ENCODE measurements around the gene OST4. TPM values are rescaled to one million over a fixed set of nuclear protein-coding genes. Genes with fewer than 3 reads are reported as not detected.
A peak's percentile ranks its signal among the peaks of the same experiment; 100 is the strongest.

The OST4 gene
- total and polyA plus RNA-seq, 9 donors: 201 to 588 (median 279) TPM

GRCh38 chr2:27067385-27067784 is 4.1 kb downstream of the OST4 start:
- intact Hi-C loops (cut with DNase I): no loop called here
- Histone ChIP-seq H3K4me1 (ENCODE audit: insufficient read depth) (peaks cover 4% of the 10 kb centered on the region), H3K27ac (no peak overlapping the region), H3K4me3 (no peak overlapping the region), H3K9me3 (no peaks in the 10 kb centered on the region), H3K36me3 (no peaks in the 10 kb centered on the region), H3K27me3 (no peaks in the 10 kb centered on the region)
- peak in 2 of 5 donors; percentile 8 to 25 for DNase-seq
- 84 to 88% (median 86%) methylated on average over 5 of the region's 5 CpGs for WGBS, 3 donors
- TF ChIP-seq CTCF (IDR thresholded peaks at IDR 0.05) (no peak), POLR2A (IDR thresholded peaks at IDR 0.05) (no peak), EP300 (IDR thresholded peaks at IDR 0.05) (no peak)

- WGBS, 3 donors: 74 to 78% (median 77%) methylated on average over 3 of the region's 3 CpGs
- Histone ChIP-seq H3K27me3 (no peaks in the 10 kb centered on the region), H3K27ac (no peak overlapping the region), H3K4me3 (no peak overlapping the region), H3K9me3 (no peaks in the 10 kb centered on the region), H3K4me1 (ENCODE audit: insufficient read depth) (peaks cover 2% of the 10 kb centered on the region), H3K36me3 (no peaks in the 10 kb centered on the region)
- TF ChIP-seq POLR2A (IDR thresholded peaks at IDR 0.05): no peak
- TF ChIP-seq CTCF (IDR thresholded peaks at IDR 0.05): no peak
- no peak for TF ChIP-seq EP300 (IDR thresholded peaks at IDR 0.05)
- no peak for DNase-seq
- intact Hi-C loops (cut with DNase I): no loop called here
Measured at GRCh38 chr2:27065128-27065527, 6.3 kb downstream of the OST4 start.

- H3K36me3 ChIP-seq: no peaks in the 10 kb centered on the region
- TF ChIP-seq CTCF (IDR thresholded peaks at IDR 0.05) (no peak), POLR2A (IDR thresholded peaks at IDR 0.05) (no peak), EP300 (IDR thresholded peaks at IDR 0.05) (no peak)
- peaks cover 1% of the 10 kb centered on the region for H3K4me1 ChIP-seq (ENCODE audit: insufficient read depth)
- intact Hi-C loops (cut with DNase I): no loop called here
- H3K27ac ChIP-seq: no peak overlapping the region
- no peak for DNase-seq
- H3K9me3 ChIP-seq: no peaks in the 10 kb centered on the region
- WGBS, 3 donors: 70 to 81% (median 71%) methylated on average over 3 of the region's 3 CpGs
- H3K27me3 ChIP-seq: no peaks in the 10 kb centered on the region
- no peak overlapping the region for H3K4me3 ChIP-seq
Measured at GRCh38 chr2:27060323-27060722, 11.1 kb downstream of the OST4 start.

GRCh38 chr2:27059141-27059820 is 12.2 kb downstream of the OST4 start:
- no peak overlapping the region for H3K4me3 ChIP-seq
- H3K27ac ChIP-seq: no peak overlapping the region
- H3K36me3 ChIP-seq: no peaks in the 10 kb centered on the region

GRCh38 chr2:27058210-27058609 is 13.2 kb downstream of the OST4 start:
- Histone ChIP-seq H3K27ac (no peak overlapping the region), H3K9me3 (no peaks in the 10 kb centered on the region), H3K4me3 (no peak overlapping the region), H3K27me3 (no peaks in the 10 kb centered on the region), H3K36me3 (no peaks in the 10 kb centered on the region), H3K4me1 (ENCODE audit: insufficient read depth) (no peaks in the 10 kb centered on the region)
- no peak for TF ChIP-seq CTCF (IDR thresholded peaks at IDR 0.05)
- TF ChIP-seq EP300 (IDR thresholded peaks at IDR 0.05): no peak
- no peak for TF ChIP-seq POLR2A (IDR thresholded peaks at IDR 0.05)
- 87 to 90% (median 90%) methylated on average over 10 of the region's 10 CpGs for WGBS, 3 donors
- no peak for DNase-seq
- intact Hi-C loops (cut with DNase I): no loop called here

More at GRCh38 chr2:27059141-27059820, 12.2 kb downstream of the OST4 start:
- 59 to 72% (median 67%) methylated on average over 15 of the region's 15 CpGs for WGBS, 3 donors
- DNase-seq: peak in 1 of 5 donors; percentile 29
- no peak for TF ChIP-seq EP300 (IDR thresholded peaks at IDR 0.05)
- H3K4me1 ChIP-seq (ENCODE audit: insufficient read depth): peaks cover 1% of the 10 kb centered on the region
- no peaks in the 10 kb centered on the region for H3K27me3 ChIP-seq
- intact Hi-C loops (cut with DNase I): no loop called here
- no peaks in the 10 kb centered on the region for H3K9me3 ChIP-seq
